ENCODE results near the gene TMEM170A. TPM values are rescaled to one million over a fixed set of nuclear protein-coding genes. Genes with fewer than 3 reads are reported as not detected.
"Not testable (repeated sequence)": the region's sequence is repeated elsewhere in the genome, so short reads cannot be mapped to it uniquely, and the experiment has no call there.

Gene TMEM170A
- total RNA-seq, 8 experiments from 2014 or later: 7.9 to 24.2 (median 17.1) TPM

GRCh38 chr16:75458439-75458838 is 6.0 kb downstream of the TMEM170A start:
- 77 to 100% (median 93%) methylated on average over 2 of the region's 2 CpGs; no CpG with 5 or more reads in 3 of the 10 experiments for WGBS, 10 experiments
- ATAC-seq (replicated peaks in 6 of 8): no peak
- in situ Hi-C loops (cut with MboI; ENCODE audit: low pct_unique_long_range_greater_than_20kb in 2 of 9, low sequenced_read_pairs in 9 of 9, unreplicated experiment in 9 of 9): loop anchor here in 2 of 9 experiments (25.0 kb wide), 2 partner anchors 154 to 304 kb away; partner anchors contain the start of gene ADAT1 (in 1 of the 2)
- H3K4me1 ChIP-seq (replicated peaks in 1 of 2): peaks cover 11 to 23% of the 10 kb centered on the region in 2 donors
- H3K27ac ChIP-seq: no peak overlapping the region
- no peak overlapping the region for H3K4me3 ChIP-seq

GRCh38 chr16:75458029-75458428 is 6.5 kb downstream of the TMEM170A start:
- no peak for ATAC-seq (replicated peaks in 6 of 8)
- no peak overlapping the region for H3K4me3 ChIP-seq
- H3K4me1 ChIP-seq (replicated peaks in 1 of 2): peaks cover 10 to 22% of the 10 kb centered on the region in 2 donors
- WGBS, 10 experiments: 83 to 100% (median 98%) methylated on average over 1 to 4 of the region's 4 CpGs; no CpG with 5 or more reads in 1 of the 10 experiments
- no peak overlapping the region for H3K27ac ChIP-seq
- in situ Hi-C loops (cut with MboI; ENCODE audit: low pct_unique_long_range_greater_than_20kb in 2 of 9, low sequenced_read_pairs in 9 of 9, unreplicated experiment in 9 of 9): loop anchor here in 2 of 9 experiments (25.0 kb wide), 2 partner anchors 154 to 304 kb away; partner anchors contain the start of gene ADAT1 (in 1 of the 2)

- 80 to 100% (median 100%) methylated on average over 1 to 5 of the region's 5 CpGs; no CpG with 5 or more reads in 2 of the 10 experiments for WGBS, 10 experiments
- in situ Hi-C loops (cut with MboI; ENCODE audit: low pct_unique_long_range_greater_than_20kb in 2 of 9, low sequenced_read_pairs in 9 of 9, unreplicated experiment in 9 of 9): loop anchor here in 2 of 9 experiments (25.0 kb wide), 2 partner anchors 155 to 305 kb away; partner anchors contain the start of gene ADAT1 (in 1 of the 2)
- peaks cover 5 to 18% of the 10 kb centered on the region in 2 donors for H3K4me1 ChIP-seq (replicated peaks in 1 of 2)
- no peak overlapping the region for H3K4me3 ChIP-seq
- H3K27ac ChIP-seq: no peak overlapping the region
- no peak for ATAC-seq (replicated peaks in 6 of 8)
Measured at GRCh38 chr16:75457485-75458021, 6.9 kb downstream of the TMEM170A start.

- peaks cover 5 to 17% of the 10 kb centered on the region in 2 donors for H3K4me1 ChIP-seq (replicated peaks in 1 of 2)
- in situ Hi-C loops (cut with MboI; ENCODE audit: low pct_unique_long_range_greater_than_20kb in 2 of 9, low sequenced_read_pairs in 9 of 9, unreplicated experiment in 9 of 9): loop anchor here in 2 of 9 experiments (25.0 kb wide), 2 partner anchors 155 to 305 kb away; partner anchors contain the start of gene ADAT1 (in 1 of the 2)
- H3K27ac ChIP-seq: no peak overlapping the region
- WGBS, 10 experiments: 60 to 100% methylated on average over 1 of the region's 1 CpG; no CpG with 5 or more reads in 8 of the 10 experiments
- no peak overlapping the region for H3K4me3 ChIP-seq
- no peak for ATAC-seq (replicated peaks in 6 of 8)
Measured at GRCh38 chr16:75456971-75457370, 7.5 kb downstream of the TMEM170A start.

- 100% methylated on average over 3 of the region's 4 CpGs; no CpG with 5 or more reads in 9 of the 10 experiments for WGBS, 10 experiments
- H3K4me1 ChIP-seq (replicated peaks in 1 of 2): peaks cover 5 to 17% of the 10 kb centered on the region in 2 donors
Measured at GRCh38 chr16:75456486-75456885, 8.0 kb downstream of the TMEM170A start.

GRCh38 chr16:75455677-75456076 is 8.8 kb downstream of the TMEM170A start:
- H3K27ac ChIP-seq: no peak overlapping the region
- no peak overlapping the region for H3K4me3 ChIP-seq
- WGBS, 10 experiments: 60 to 95% (median 78%) methylated on average over 3 to 5 of the region's 5 CpGs; no CpG with 5 or more reads in 2 of the 10 experiments
- in situ Hi-C loops (cut with MboI; ENCODE audit: low pct_unique_long_range_greater_than_20kb in 2 of 9, low sequenced_read_pairs in 9 of 9, unreplicated experiment in 9 of 9): loop anchor here in 2 of 9 experiments (25.0 kb wide), 2 partner anchors 157 to 307 kb away; partner anchors contain the start of gene ADAT1 (in 1 of the 2)
- H3K4me1 ChIP-seq (replicated peaks in 1 of 2): peaks cover 5 to 16% of the 10 kb centered on the region in 2 donors
- no peak for ATAC-seq (replicated peaks in 6 of 8)

More at GRCh38 chr16:75456486-75456885, 8.0 kb downstream of the TMEM170A start:
- not testable (repeated sequence) for ATAC-seq (replicated peaks in 6 of 8); H3K4me3 ChIP-seq; H3K27ac ChIP-seq
- in situ Hi-C loops (cut with MboI; ENCODE audit: low pct_unique_long_range_greater_than_20kb in 2 of 9, low sequenced_read_pairs in 9 of 9, unreplicated experiment in 9 of 9): loop anchor here in 2 of 9 experiments (25.0 kb wide), 2 partner anchors 156 to 306 kb away; partner anchors contain the start of gene ADAT1 (in 1 of the 2)

- in situ Hi-C loops (cut with MboI; ENCODE audit: low pct_unique_long_range_greater_than_20kb in 2 of 9, low sequenced_read_pairs in 9 of 9, unreplicated experiment in 9 of 9): loop anchor here in 2 of 9 experiments (25.0 kb wide), 2 partner anchors 160 to 310 kb away; partner anchors contain the start of gene ADAT1 (in 1 of the 2)
- no peak overlapping the region for H3K27ac ChIP-seq
- ATAC-seq (replicated peaks in 6 of 8): no peak
- H3K4me1 ChIP-seq (replicated peaks in 1 of 2): peaks cover 5 to 11% of the 10 kb centered on the region in 2 donors
- 80 to 100% (median 97%) methylated on average over 1 to 12 of the region's 12 CpGs; no CpG with 5 or more reads in 1 of the 10 experiments for WGBS, 10 experiments
- H3K4me3 ChIP-seq: no peak overlapping the region
Measured at GRCh38 chr16:75452464-75453190, 11.9 kb downstream of the TMEM170A start.

- in situ Hi-C loops (cut with MboI; ENCODE audit: low pct_unique_long_range_greater_than_20kb in 2 of 9, low sequenced_read_pairs in 9 of 9, unreplicated experiment in 9 of 9): no loop called here
- ATAC-seq (replicated peaks in 6 of 8): no peak
- Histone ChIP-seq H3K27ac (no peak overlapping the region), H3K4me1 (replicated peaks in 1 of 2) (no peaks in the 10 kb centered on the region), H3K4me3 (no peak overlapping the region)
Measured at GRCh38 chr16:75446416-75446815, 18.1 kb downstream of the TMEM170A start.

GRCh38 chr16:75445298-75445697 is 19.2 kb downstream of the TMEM170A start:
- Histone ChIP-seq H3K4me1 (replicated peaks in 1 of 2) (no peaks in the 10 kb centered on the region), H3K27ac (no peak overlapping the region), H3K4me3 (no peak overlapping the region)
- WGBS, 10 experiments: 61 to 93% (median 80%) methylated on average over 1 to 5 of the region's 5 CpGs; no CpG with 5 or more reads in 3 of the 10 experiments
- in situ Hi-C loops (cut with MboI; ENCODE audit: low pct_unique_long_range_greater_than_20kb in 2 of 9, low sequenced_read_pairs in 9 of 9, unreplicated experiment in 9 of 9): no loop called here
- ATAC-seq (replicated peaks in 6 of 8): no peak

- H3K27ac ChIP-seq: no peak overlapping the region
- in situ Hi-C loops (cut with MboI; ENCODE audit: low pct_unique_long_range_greater_than_20kb in 2 of 9, low sequenced_read_pairs in 9 of 9, unreplicated experiment in 9 of 9): no loop called here
- no peak overlapping the region for H3K4me3 ChIP-seq
- peak in 4 of 8 experiments; percentile 67 to 100 (median 96) for ATAC-seq (replicated peaks in 6 of 8)
- no peaks in the 10 kb centered on the region for H3K4me1 ChIP-seq (replicated peaks in 1 of 2)
- 0 to 95% (median 80%) methylated on average over 1 to 3 of the region's 3 CpGs for WGBS, 10 experiments
Measured at GRCh38 chr16:75443298-75443697, 21.2 kb downstream of the TMEM170A start.

- 0 to 51% (median 14%) methylated on average over 2 to 30 of the region's 32 CpGs for WGBS, 10 experiments
- in situ Hi-C loops (cut with MboI; ENCODE audit: low pct_unique_long_range_greater_than_20kb in 2 of 9, low sequenced_read_pairs in 9 of 9, unreplicated experiment in 9 of 9): no loop called here
Measured at GRCh38 chr16:75433732-75434413, 30.6 kb downstream of the TMEM170A start.

More at GRCh38 chr16:75433732-75434413, 30.6 kb downstream of the TMEM170A start:
- Histone ChIP-seq H3K4me1 (replicated peaks in 1 of 2) (peaks cover 3 to 5% of the 10 kb centered on the region in 2 donors), H3K4me3 (peak overlapping the region; percentile 63 to 76 (median 71)), H3K27ac (peak overlapping the region; percentile 67 to 88)
- ATAC-seq (replicated peaks in 6 of 8): peak; percentile 57 to 78 (median 64)
